GM19023 (cell line): ENCODE results near the gene USP49.

Experiments
- ATAC-seq: cut with Tn5 transposase; IDR thresholded peaks from one replicate; pipeline ENCODE4 v1.9.1; 2021; ENCODE audit warnings: mild to moderate bottlenecking, moderate library complexity; ENCODE audit not compliant: unreplicated experiment

USP49 gene

DNA sequence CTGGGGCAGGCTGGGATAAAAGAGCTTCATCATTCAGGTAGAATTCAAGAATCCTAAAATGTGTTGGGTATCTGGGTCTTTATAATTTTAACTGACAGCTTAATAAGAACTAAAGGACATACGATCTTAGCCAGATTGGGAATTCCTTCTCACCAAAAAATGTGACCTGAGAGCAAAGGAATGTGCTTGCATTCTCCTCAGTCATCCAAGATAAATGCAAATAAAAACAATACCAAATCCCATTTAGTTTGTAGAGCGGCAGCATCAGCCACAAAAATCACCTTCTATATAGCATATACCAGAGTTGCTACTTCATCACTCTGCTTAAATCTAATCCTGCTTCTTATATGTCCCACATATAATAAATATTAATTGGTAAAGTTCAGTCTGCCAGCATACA lies 16.9 kb downstream of the USP49 start:
- ATAC-seq = no peak

DNA sequence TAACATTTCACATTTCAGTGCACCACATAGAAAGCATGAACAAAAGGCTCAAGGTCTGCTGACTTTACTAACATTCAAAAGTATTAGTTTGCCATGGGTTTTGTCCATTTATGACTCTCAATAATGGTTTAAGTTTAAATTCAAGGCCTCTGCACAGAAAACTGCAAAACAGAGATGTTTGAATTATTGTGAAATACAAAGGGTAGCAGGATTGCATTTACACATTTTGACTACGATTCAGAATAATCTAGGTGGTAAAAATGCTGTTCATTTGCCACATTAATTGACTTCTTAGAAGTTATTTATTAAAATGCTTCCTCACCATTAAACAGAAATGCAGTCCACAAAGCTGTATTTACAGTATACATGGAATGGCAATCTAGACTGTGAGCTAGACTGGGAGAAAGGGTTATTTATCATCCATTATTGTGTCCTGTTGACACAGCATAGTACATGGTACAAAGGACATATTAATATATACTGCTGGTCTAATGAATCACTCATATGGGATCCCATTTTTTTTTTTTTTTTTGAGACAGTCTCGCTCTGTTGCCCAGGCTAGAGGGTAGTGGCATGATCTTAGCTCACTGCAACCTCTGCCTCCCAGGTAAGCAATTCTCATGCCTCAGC lies 18.0 kb downstream of the USP49 start:
- ATAC-seq = no peak

DNA sequence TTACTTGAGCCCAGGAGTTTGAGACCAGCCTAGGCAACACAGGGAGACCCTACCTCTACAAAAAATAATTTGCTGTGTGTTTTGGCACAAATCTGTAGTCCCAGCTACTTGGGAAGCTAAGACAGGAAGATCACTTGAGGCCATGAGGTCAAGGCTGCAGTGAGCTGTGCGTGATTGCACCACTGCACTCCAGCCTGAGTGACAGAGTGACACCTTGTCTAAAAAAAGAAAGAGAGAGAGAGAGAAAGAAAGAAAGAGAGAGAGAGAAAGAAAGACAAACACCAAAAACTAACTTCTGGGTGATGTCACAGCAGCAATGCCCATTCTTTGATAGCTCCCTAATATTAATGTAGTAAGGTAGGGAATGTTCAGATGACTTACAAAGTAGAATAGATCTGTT lies 20.4 kb downstream of the USP49 start:
- no peak for ATAC-seq

DNA sequence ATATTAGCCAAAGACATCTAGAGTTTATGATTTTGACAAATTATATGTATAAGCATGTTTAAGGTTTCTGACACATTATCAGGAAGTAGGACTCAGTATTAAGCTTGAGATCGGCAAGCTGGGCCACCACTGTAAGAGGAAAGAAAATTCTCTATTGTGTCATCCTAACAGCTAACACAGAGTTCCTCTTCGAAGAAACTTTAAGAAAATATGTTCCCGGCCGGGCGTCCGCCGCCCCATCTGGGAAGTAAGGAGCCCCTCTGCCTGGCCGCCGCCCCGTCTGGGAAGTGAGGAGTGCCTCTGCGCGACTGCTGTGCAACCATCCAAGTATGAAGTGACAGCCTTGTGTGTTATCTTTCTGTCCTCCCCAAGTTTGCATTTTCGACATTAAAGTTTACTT lies 23.0 kb downstream of the USP49 start:
- ATAC-seq = no peak

DNA sequence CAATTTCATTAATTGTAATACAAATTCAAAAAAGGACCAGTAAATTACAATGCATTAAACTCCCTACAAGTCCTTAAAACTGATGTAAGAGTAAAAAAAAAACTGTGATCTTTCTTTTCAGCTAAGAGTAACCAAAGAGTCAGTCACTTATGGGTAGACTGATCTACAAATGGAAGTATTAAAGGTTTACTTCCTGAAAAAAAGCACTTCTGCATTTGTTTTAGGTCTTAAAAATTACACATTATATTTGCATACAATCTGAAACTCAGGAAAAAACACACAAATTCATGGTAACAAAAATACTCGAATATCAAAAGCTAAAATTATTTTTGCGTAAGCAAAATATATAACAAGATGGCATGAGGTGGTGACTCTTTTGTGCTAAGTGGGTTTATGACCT lies 23.5 kb downstream of the USP49 start:
- ATAC-seq = no peak

DNA sequence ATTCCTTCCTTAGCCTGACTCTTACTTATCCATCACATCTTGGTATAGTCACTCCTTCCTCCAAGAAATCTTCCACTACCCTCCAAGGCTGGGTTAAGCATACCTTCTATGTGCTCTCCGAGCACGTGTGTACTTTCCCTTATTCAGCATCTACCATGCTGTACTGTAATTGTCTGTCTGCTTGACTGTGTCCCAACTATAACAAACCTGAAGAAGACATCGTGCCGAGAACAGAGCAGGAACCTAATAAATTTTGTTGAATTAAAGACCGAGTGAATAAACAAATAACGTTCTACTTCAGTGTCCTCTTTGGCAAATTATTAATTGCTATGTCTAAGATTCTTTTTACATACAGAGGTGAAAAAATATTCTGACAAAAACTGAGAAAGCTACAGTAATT lies 35.8 kb downstream of the USP49 start:
- ATAC-seq = no peak

DNA sequence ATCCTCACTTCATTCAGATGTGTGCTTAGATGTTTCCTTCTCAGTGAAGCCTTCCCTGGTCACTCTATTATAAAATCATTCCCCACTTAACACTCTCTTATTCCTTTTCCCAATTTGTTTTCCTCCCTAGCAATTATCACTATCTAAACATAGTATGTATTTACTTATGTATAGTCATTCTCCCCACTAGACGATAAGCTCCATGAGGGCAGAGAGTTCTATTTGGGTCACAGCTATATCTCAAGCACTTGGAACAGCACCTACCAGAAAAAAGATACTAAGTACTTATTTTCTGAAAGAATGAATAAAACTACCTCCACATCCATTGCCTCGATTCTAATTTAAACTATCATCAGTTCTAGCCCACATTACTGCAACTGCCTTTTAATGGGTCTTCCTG lies 36.5 kb downstream of the USP49 start:
- ATAC-seq = no peak

DNA sequence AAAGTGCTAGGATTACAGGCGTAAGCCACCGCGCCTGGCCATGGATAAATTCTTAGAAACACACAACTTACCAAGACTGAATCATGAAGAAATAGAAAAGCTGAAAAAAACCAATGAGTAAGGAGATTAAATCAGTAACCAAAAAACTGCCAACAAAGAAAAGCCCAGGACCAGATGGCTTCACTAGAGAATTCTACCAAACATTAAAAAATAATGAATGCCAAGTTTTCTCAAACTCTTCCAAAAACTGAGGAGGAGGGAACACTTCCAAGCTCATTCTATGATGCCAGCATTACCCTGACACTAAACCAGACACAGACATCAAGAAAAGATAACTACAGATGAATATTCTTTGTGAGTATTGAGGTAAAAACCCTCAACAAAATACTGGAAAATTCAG lies 44.3 kb downstream of the USP49 start:
- ATAC-seq = no peak

DNA sequence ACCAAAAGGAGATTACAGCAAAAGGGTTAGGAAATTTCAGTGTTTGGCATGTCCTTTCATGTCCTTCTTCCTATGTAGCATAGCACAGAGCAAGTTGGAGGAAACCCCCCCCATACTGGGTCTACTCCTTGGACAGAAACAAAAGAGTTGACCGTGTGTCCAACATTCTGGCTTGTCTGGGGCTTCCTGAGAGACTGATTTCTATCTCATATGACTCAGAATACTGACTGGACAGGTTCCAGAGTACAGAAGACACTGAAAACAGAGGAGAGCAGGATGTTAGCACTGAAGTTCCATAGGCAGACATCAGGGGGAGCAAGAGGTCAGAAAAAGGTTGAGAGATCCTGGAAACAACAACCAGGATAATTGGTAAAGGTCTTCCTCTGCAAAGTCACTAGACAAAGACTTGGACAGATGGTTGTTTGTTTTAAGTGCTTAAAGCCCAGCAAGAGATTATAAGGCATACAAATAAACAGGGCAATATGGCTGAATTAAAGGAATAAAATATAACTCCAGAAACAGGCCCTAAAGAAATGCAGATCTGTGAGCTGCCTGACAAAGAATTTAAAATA lies 48.4 kb downstream of the USP49 start:
- no peak for ATAC-seq

DNA sequence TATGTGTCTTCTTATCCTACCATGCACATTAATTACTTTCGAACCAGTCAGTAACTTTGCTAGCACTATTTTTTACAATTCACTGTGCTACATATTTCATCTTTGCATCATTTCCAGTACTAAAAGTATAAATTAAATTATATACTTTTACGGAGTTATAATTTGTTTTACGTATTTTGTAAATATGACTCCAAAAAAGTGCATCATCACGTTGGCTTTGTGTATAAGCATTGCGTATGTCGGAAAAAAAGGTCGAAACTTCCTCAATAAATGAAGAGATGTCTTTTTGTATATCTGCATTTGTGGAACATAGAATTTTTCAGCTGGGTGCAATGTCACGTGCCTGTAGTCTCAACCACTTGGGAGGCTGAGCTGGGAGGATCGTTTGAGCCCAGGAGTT lies 52.0 kb downstream of the USP49 start:
- no peak for ATAC-seq

DNA sequence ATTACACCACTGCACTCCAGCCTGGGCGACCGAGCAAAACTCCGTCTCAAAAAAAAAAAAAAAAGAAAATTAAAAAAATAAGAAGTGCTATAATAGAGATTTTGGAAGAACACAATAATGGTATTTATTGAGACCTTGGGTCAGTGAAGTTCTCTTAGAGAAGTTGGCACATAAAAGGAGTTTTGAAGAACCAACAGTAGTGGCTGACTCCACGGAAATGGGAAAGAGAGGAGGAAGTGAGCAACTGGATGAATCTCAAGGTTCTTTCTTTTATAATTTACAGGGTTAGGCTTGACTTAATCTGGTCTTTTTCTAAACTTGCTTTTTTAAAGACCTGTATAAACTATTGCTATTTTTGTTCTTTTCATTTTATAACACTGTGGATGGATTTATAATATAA lies 54.8 kb downstream of the USP49 start:
- ATAC-seq = no peak

DNA sequence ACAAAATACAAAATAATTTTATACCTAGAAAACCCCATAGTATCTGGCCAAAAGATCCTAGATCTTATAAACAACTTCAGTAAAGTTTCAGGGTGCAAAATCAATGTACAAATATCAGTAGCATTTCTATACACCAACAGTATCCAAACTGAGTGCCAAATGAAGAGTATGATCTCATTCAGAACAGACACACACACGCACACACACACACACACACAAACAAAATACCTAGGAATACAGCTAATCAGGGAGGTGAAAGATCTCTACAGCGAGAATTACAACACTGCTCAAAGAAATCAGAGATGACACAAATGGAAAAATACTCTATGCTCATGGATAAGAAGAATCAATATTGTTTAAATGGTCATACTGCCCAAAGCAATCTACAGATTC lies 58.5 kb downstream of the USP49 start:
- ATAC-seq = no peak

DNA sequence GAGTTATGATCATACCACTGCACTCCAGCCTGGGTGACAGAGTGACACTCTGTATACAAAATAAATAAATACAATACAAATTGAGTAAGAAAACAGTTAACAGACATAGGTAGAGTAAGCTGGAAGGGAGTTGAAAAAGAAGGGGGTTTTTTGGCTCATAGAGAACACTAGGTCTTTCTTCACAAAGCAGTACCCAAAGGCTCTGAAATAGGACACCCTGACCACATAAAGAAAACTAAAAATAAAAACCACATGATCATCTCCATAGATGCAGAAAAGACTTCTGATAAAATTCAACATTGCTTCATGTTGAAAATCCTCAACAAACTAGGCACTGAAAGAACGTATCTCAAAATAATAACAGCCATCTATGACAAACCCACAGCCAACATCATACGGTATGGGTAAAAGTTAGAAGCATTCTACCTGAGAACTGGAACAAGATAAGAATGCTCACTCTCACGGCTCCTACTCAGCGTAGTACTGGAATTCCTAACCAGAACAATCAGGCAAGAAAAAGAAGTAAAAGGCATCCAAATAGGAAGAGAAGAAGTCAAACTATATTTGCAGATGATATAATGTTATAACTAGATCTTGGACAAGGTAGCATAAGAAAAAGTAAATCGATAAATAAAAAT lies 59.0 kb downstream of the USP49 start:
- ATAC-seq = no peak

DNA sequence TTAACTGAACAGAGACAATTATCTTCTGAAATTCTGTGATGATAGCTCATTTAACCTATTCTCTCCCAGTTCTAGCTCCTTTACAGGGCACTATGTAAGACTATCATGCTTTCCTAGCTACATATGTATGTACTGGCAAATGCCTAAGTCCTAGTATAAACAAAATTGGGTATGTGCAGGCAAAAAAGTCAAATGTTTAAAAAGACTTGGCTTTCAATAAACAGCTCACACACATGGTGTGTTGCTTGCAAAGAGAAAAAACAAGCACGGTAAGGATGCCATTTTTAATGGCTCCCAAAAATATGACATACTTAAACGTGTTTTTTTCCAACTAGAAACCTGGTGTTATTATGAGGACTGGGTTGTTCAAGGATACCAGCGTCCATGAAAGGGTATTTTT lies 62.9 kb downstream of the USP49 start:
- no peak for ATAC-seq

DNA sequence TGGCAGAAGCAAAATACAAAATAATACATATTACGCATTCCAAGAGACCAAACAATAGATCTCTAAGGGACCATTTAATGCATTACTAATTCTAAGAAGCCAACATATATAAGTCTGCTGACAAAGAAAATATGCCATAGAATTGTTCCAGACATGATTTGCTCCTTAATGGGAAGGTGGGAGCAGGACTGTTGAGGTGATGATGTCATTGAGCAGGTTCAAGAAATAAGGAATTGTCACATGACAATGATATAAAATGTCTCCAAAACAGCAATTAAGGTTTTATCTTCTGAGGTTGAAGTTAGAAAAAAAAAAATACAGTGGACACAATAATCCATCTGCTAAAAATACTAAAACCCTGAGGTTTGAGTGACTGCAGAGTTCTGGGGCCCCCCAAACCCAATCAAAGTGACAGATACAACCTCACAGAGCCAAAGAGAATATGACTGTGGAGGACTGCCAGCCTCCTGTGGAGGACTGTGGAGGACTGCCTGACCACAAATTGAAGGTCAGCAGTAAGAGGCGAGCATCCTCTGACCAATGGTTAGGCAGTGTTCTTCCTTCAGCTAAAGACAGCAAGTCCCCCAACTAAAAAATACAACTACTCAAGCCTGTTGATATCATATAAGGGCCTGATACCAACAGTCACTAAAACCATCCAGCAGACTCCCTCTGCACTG lies 68.7 kb downstream of the USP49 start:
- no peak for ATAC-seq

DNA sequence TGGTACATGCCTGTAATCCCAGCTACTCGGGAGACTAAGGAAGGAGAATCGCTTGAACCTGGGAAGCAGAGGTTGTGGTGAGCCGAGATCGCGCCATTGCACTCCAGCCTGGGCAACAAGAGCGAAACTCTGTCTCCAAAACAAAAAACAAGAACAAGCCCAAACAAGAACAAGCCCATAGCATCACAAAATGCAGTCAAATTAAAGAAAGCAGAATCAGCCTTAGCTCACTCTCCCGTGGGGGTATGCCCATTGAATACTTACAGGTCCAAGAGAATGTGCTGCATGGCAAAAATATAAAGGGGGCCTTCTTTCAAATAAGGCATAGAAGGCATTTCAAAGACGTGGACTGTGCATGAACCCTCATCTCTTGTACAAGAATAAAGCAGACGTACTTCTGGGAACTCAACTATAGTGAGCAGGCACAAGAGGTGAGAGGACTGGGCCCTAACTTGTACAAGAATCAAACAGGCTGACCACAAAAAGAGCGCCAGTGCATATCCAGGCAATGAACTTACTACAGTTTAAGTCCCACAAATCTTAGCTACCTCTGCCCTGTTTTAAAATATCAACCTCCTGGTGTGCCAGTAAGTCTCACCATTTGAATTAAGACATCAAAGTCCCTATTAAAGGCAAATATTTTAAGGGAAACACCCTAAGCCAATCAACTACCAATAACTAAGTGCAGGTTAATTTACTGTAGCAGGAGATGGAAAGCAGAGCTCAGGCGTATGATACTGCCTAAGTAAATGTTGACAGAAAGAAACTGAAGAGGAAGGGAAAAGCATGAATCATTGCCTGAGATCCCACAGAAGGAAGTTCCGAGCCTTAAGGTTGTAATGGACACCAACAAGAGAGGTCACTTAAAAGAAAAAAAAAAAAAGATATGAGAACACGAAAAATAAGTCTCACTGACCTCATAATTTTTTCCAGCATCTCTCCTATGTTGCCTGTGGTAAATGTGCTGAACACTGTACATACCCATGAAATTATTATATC lies 70.3 kb downstream of the USP49 start:
- no peak for ATAC-seq

DNA sequence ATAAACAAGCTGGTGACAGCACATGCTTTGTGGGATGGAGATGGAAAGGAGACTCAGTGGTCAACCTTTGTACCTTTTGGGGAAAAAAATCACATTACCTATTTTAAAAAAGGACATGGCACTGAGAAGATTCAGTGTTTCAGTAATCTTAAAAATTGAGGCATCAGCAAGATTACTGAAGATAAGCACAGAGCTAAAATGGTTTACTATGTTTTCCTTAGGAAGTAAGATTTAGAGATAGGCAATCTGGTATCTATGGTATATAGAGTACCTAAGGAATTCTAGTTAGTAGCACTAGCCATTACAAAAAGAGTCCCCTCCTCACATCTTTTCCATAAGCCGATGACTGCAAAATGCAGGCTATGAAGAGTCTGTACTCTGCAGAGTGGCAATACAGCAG lies 72.0 kb downstream of the USP49 start:
- ATAC-seq = no peak

DNA sequence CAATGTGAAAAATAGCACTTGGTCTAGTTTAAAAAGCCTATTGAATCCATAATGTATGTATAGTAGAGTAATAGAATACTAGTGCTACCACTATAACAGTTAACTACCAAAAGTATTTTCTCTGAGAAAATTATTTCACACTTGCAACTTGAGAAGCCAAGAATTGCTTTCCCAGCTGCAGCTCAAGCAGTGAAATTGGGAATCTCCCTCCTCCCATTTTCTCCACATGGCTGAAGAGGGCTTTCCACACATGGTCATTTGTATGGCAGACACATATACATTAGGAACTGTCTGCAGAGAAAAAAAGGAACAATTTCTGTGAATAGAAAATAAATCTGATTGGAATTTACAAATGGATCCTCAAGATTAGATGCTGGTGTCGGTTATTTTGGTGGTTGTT lies 73.2 kb downstream of the USP49 start:
- no peak for ATAC-seq

DNA sequence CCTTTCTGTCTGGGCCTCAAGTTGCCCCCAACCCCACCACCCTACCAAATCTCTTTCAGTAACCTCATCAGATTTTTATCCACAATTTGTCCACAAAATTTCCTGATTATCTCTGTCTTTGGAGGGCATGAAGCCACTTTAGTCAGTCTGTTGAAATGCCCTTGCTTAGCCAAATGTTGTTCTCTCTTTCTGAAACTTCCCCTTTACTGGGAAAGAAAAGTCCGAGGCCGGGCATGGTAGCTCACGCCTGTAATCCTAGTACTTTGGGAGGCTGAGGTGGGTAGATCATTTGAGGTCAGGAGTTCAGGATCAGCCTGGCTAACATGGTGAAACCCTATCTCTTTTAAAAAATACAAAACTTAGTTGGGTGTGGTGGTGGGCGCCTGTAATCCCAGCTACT lies 73.9 kb downstream of the USP49 start:
- no peak for ATAC-seq

DNA sequence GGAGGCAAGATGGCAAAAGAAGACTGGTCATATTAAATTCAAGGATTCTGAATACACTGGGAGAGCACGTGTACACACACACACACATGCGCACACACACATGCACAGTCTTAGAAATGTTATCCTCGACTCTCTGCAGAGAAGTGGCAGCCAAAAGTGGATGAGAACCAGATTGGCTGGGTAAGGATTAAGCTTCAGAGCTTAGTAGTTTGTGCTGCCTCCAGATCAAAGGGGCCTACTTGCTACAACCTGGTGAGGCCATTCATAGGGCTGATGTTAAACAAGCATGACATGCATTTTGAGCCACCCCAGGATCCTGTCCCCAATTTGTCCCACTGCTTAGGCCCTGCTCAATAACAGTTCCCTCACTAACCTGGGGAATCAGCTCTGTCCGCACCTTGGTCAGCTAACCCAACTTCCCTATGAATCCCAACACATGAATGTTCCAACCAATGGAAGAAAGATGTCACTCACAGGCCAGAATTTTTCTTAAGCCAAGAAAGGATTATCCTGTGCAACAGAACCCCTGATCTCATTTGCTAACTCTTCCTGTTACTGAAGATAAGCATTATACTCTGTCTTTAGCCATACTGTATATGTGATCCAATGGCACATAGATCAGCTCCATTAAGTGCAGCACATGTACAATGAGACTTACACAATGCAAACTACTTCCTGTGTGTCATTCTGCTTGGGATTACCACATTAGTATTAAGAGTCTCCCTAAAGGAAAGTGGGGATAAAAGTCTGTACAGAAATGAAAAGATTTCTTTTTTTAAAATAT lies 76.7 kb downstream of the USP49 start:
- no peak for ATAC-seq
